Activated B cell treated with CpG ODN at 0.5 μM for 24 hours (primary cell): ENCODE results near the gene TOMM20. TPM values are rescaled to one million over a fixed set of nuclear protein-coding genes. Genes with fewer than 3 reads are reported as not detected.
A peak's percentile ranks its signal among the peaks of the same experiment; 100 is the strongest.
"Not testable (repeated sequence)": the region's sequence is repeated elsewhere in the genome, so short reads cannot be mapped to it uniquely, and the experiment has no call there.

Source experiments
- ATAC-seq: fragments of 200-7000 bp; cut with Tn5 transposase; one replicate; pipeline ENCODE4 v1.10.0; 2021; ENCODE audit warnings: low read depth, mild to moderate bottlenecking, moderate library complexity
- CTCF ChIA-PET: fragments of 350-600 bp; sonication (Branson Sonifier 250); formaldehyde crosslinking; loops from one replicate; lab custom pipeline; 2021; ENCODE audit warnings: antibody characterized with exemption; lab: Charles Lee
- POLR2A ChIA-PET: fragments of 350-600 bp; sonication (Branson Sonifier 250); formaldehyde crosslinking; loops from one replicate; lab custom pipeline; 2021; ENCODE audit warnings: antibody characterized with exemption; lab: Charles Lee
- DNase-seq: peaks from one replicate; pipeline ENCODE4 v3.0.0; 2022
- H3K27ac Mint-ChIP-seq: one replicate; pipeline ENCODE4 v1.8.0; 2020; ENCODE audit warnings: mixed read lengths
- H3K27me3 Mint-ChIP-seq: one replicate; pipeline ENCODE4 v1.8.0; 2021; ENCODE audit warnings: mixed read lengths
- H3K36me3 Mint-ChIP-seq: one replicate; pipeline ENCODE4 v1.8.0; 2021; ENCODE audit warnings: low read depth, mixed read lengths
- H3K4me1 Mint-ChIP-seq: one replicate; pipeline ENCODE4 v1.8.0; 2021; ENCODE audit warnings: mixed read lengths
- H3K4me3 Mint-ChIP-seq: one replicate; pipeline ENCODE4 v1.8.0; 2020; ENCODE audit warnings: mild to moderate bottlenecking, mixed read lengths
- H3K9me3 Mint-ChIP-seq: one replicate; pipeline ENCODE4 v1.8.0; 2020; ENCODE audit warnings: mixed read lengths
- CTCF ChIP-seq: fragments of 200-600 bp; IDR thresholded peaks from one replicate; pipeline ENCODE4 v1.8.0; 2022; ENCODE audit warnings: antibody characterized with exemption, mild to moderate bottlenecking
- intact Hi-C: fragments of 100-400 bp; cut with micrococcal nuclease; formaldehyde crosslinking; loops from one replicate; pipeline ENCODE4 v1.15.1; 2024
- total RNA-seq: library from RNA; stranded (reverse); gene quantifications from 2 replicates; pipeline ENCODE4 v1.2.3, GENCODE V29; 2022

Gene TOMM20
- total RNA-seq, 1 donor from 2014 or later, result 80.6 TPM

- intact Hi-C loops, result loop anchor here (1.0 to 10.0 kb wide), 8 partner anchors 34 to 790 kb away; partner anchors contain the start of genes ARID4B, B3GALNT2, COA6 and GGPS1
- POLR2A ChIA-PET, result interaction anchor here (0.5 to 1.8 kb wide), 20 partner anchors 13 to 789 kb away, joined by 3 to 24 read pairs (median 4); partner anchors contain the start of genes ARID4B, B3GALNT2, COA6 and GGPS1
- no peak for DNase-seq
- CTCF ChIA-PET, result interaction anchor here (1.2 to 1.4 kb wide), 2 partner anchors 254 to 255 kb away, joined by 3 to 7 read pairs; no protein-coding TSS in a partner anchor
- H3K9me3 Mint-ChIP-seq, result peaks cover 2% of the 10 kb centered on the region
- H3K27ac Mint-ChIP-seq, result peak overlapping the region; percentile 99
- peak overlapping the region; percentile 96 for H3K4me3 Mint-ChIP-seq
- peaks cover 22% of the 10 kb centered on the region for H3K36me3 Mint-ChIP-seq
- H3K27me3 Mint-ChIP-seq, result no peaks in the 10 kb centered on the region
- no peak for ATAC-seq
- peaks cover 21% of the 10 kb centered on the region for H3K4me1 Mint-ChIP-seq
- TF ChIP-seq CTCF, result no peak
Observed at GRCh38 chr1:235161685-235162327, 33.2 kb upstream of the TOMM20 start.

- Mint-ChIP-seq H3K4me1 (peaks cover 21% of the 10 kb centered on the region), H3K4me3 (peak within 1 kb of the TSS; percentile 96), H3K27me3 (no peaks in the 10 kb centered on the region), H3K9me3 (peaks cover 2% of the 10 kb centered on the region), H3K36me3 (peaks cover 20% of the 10 kb centered on the region), H3K27ac (peak within 1 kb of the TSS; percentile 99)
- intact Hi-C loops, result loop anchor here (1.0 to 10.0 kb wide), 8 partner anchors 33 to 789 kb away; partner anchors contain the start of genes ARID4B, B3GALNT2, COA6 and GGPS1
- TF ChIP-seq CTCF, result no peak
- ChIA-PET CTCF (interaction anchor here (0.6 to 1.4 kb wide), 2 partner anchors 28 to 256 kb away, joined by 3 to 7 read pairs; no protein-coding TSS in a partner anchor), POLR2A (interaction anchor here (0.6 to 1.8 kb wide), 29 partner anchors 10 to 788 kb away, joined by 3 to 24 read pairs (median 3); partner anchors contain the start of genes ARID4B, B3GALNT2, COA6 and GGPS1)
- DNase-seq (peak; percentile 90), ATAC-seq (peak; percentile 94)
Observed at GRCh38 chr1:235160957-235161684, 32.5 kb upstream of the TOMM20 start, which contains the start of gene RBM34. RBM34 (minus strand) TSS chr1:235161250; CDS start chr1:235161226, 24 bp downstream.

- TF ChIP-seq CTCF, result no peak
- ATAC-seq, result peak; percentile 67
- Mint-ChIP-seq H3K27me3 (no peaks in the 10 kb centered on the region), H3K4me1 (peaks cover 21% of the 10 kb centered on the region), H3K36me3 (peaks cover 21% of the 10 kb centered on the region), H3K27ac (peak overlapping the region; percentile 99), H3K4me3 (peak overlapping the region; percentile 96), H3K9me3 (peaks cover 2% of the 10 kb centered on the region)
- CTCF ChIA-PET, result interaction anchor here (0.6 to 1.4 kb wide), 2 partner anchors 28 to 256 kb away, joined by 3 to 7 read pairs; no protein-coding TSS in a partner anchor
- no peak for DNase-seq
- POLR2A ChIA-PET, result interaction anchor here (0.6 to 1.8 kb wide), 26 partner anchors 11 to 787 kb away, joined by 3 to 24 read pairs (median 4); partner anchors contain the start of genes ARID4B, B3GALNT2, COA6 and GGPS1
- intact Hi-C loops, result loop anchor here (2.0 to 10.0 kb wide), 4 partner anchors 56 to 788 kb away; partner anchors contain the start of genes COA6, TARBP1 and TBCE
Observed at GRCh38 chr1:235160383-235160956, 31.8 kb upstream of the TOMM20 start.

GRCh38 chr1:235159930-235160329 is 31.3 kb upstream of the TOMM20 start:
- H3K27ac Mint-ChIP-seq, result peak overlapping the region; percentile 99
- H3K36me3 Mint-ChIP-seq, result peaks cover 23% of the 10 kb centered on the region
- ATAC-seq, H3K27me3 Mint-ChIP-seq, DNase-seq, CTCF ChIA-PET, H3K9me3 Mint-ChIP-seq: not testable (repeated sequence)
- H3K4me1 Mint-ChIP-seq, result peaks cover 21% of the 10 kb centered on the region
- POLR2A ChIA-PET, result interaction anchor here (0.7 to 1.8 kb wide), 4 partner anchors 17 to 549 kb away, joined by 3 to 11 read pairs (median 5); partner anchors contain the start of genes ARID4B, GGPS1 and IRF2BP2
- H3K4me3 Mint-ChIP-seq, result peak overlapping the region; percentile 96
- intact Hi-C loops, result loop anchor here (2.0 to 10.0 kb wide), 4 partner anchors 55 to 788 kb away; partner anchors contain the start of genes COA6, TARBP1 and TBCE

GRCh38 chr1:235159284-235159683 is 30.6 kb upstream of the TOMM20 start:
- ATAC-seq, H3K27ac Mint-ChIP-seq, DNase-seq, H3K9me3 Mint-ChIP-seq, H3K27me3 Mint-ChIP-seq, intact Hi-C loops, H3K4me3 Mint-ChIP-seq: not testable (repeated sequence)
- H3K4me1 Mint-ChIP-seq, result peaks cover 24% of the 10 kb centered on the region
- CTCF ChIA-PET, result interaction anchor here (0.6 kb wide), 1 partner anchor 256 kb away, joined by 3 read pairs; no protein-coding TSS in a partner anchor
- peaks cover 30% of the 10 kb centered on the region for H3K36me3 Mint-ChIP-seq
- POLR2A ChIA-PET, result interaction anchor here (0.6 to 0.7 kb wide), 2 partner anchors 56 to 64 kb away, joined by 3 to 4 read pairs; no protein-coding TSS in a partner anchor
